Neuronal stem cell (in vitro differentiated cells): ENCODE data around the gene RBM22.
A peak's percentile ranks its signal among the peaks of the same experiment; 100 is the strongest.

Source experiments
- DNase-seq: peaks from one replicate; pipeline ENCODE4 v3.0.0-alpha.2; 2013; ENCODE audit warnings: low spot score
- H2AFZ ChIP-seq: one replicate; pipeline ENCODE4 v1.6.1; 2013; ENCODE audit warnings: mild to moderate bottlenecking, low read length, inconsistent platforms
- H2AK5ac ChIP-seq: 2 replicates; pipeline ENCODE4 v1.6.1; 2013; ENCODE audit warnings: low read depth, mild to moderate bottlenecking, inconsistent platforms, low read length, moderate library complexity, mixed read lengths
- H2BK120ac ChIP-seq: 2 replicates; pipeline ENCODE4 v1.6.1; 2013; ENCODE audit warnings: low read depth, mild to moderate bottlenecking, inconsistent platforms, low read length, moderate library complexity, mixed read lengths
- H2BK12ac ChIP-seq: one replicate; pipeline ENCODE4 v1.6.1; 2013; ENCODE audit warnings: low read length, inconsistent platforms
- H2BK15ac ChIP-seq: 2 replicates; pipeline ENCODE4 v1.6.1; 2013; ENCODE audit warnings: mild to moderate bottlenecking, low read length, inconsistent platforms, mixed read lengths
- H2BK5ac ChIP-seq: one replicate; pipeline ENCODE4 v1.6.1; 2013; ENCODE audit warnings: inconsistent platforms, mild to moderate bottlenecking, low read length, moderate library complexity
- H3K14ac ChIP-seq: one replicate; pipeline ENCODE4 v1.6.1; 2013; ENCODE audit warnings: low read length, inconsistent platforms
- H3K18ac ChIP-seq: 2 replicates; pipeline ENCODE4 v1.6.1; 2013; ENCODE audit warnings: low read length, inconsistent platforms
- H3K23ac ChIP-seq: 2 replicates; pipeline ENCODE4 v1.6.1; 2013; ENCODE audit warnings: low read depth, mild to moderate bottlenecking, mixed read lengths, low read length, inconsistent platforms; ENCODE audit not compliant: poor library complexity
- H3K27ac ChIP-seq: replicated peaks from 3 replicates; pipeline ENCODE4 v1.5.1; 2013; ENCODE audit warnings: low read length, inconsistent platforms
- H3K27me3 ChIP-seq, 3 experiments: 2 replicates each; pipeline ENCODE4 v1.6.1; 2013; ENCODE audit warnings: low read length in 3 of 3, mild to moderate bottlenecking in 2 of 3, inconsistent platforms in 1 of 3, low read depth in 1 of 3, mixed read lengths in 1 of 3, moderate library complexity in 1 of 3; ENCODE audit not compliant: control insufficient read depth in 3 of 3, insufficient read depth in 3 of 3
- H3K36me3 ChIP-seq, 2 donors: replicated peaks in 1 of 2; 2 replicates each; pipeline ENCODE4 v1.6.1; 2013; ENCODE audit warnings: low read length in 2 of 2; ENCODE audit not compliant: control insufficient read depth in 2 of 2, insufficient read depth in 2 of 2
- H3K4ac ChIP-seq: 2 replicates; pipeline ENCODE4 v1.6.1; 2013; ENCODE audit warnings: inconsistent platforms, mild to moderate bottlenecking, low read length, moderate library complexity
- H3K4me1 ChIP-seq, 2 donors: 1 replicate in 1 of 2; 2 replicates in 1 of 2; pipeline ENCODE4 v1.6.1; 2013; ENCODE audit warnings: low read length in 2 of 2, low read depth in 1 of 2; ENCODE audit not compliant: control insufficient read depth in 2 of 2, insufficient read depth in 1 of 2
- H3K4me2 ChIP-seq: one replicate; pipeline ENCODE4 v1.6.1; 2013; ENCODE audit warnings: mild to moderate bottlenecking, low read length, inconsistent platforms; ENCODE audit not compliant: insufficient read depth, poor library complexity, severe bottlenecking
- H3K4me3 ChIP-seq, 2 donors: 2 replicates each; pipeline ENCODE4 v1.5.1; 2013; ENCODE audit warnings: low read length in 2 of 2, mild to moderate bottlenecking in 2 of 2, inconsistent platforms in 1 of 2, moderate library complexity in 1 of 2
- H3K79me1 ChIP-seq: one replicate; pipeline ENCODE4 v1.6.1; 2013; ENCODE audit warnings: low read depth, mild to moderate bottlenecking, inconsistent platforms, low read length, moderate library complexity
- H3K9ac ChIP-seq: one replicate; pipeline ENCODE4 v1.6.1; 2013; ENCODE audit warnings: mild to moderate bottlenecking, low read depth, low read length, inconsistent platforms; ENCODE audit not compliant: poor library complexity
- H3K9me3 ChIP-seq, 2 donors: replicated peaks in 1 of 2; 2 replicates each; pipeline versions ENCODE3 to v1.6.1; 2013; ENCODE audit warnings: low read length in 2 of 2, mild to moderate bottlenecking in 2 of 2, inconsistent platforms in 1 of 2, low read depth in 1 of 2, mixed read lengths in 1 of 2, moderate library complexity in 1 of 2; ENCODE audit not compliant: control insufficient read depth in 2 of 2, insufficient read depth in 1 of 2
- H4K8ac ChIP-seq: one replicate; pipeline ENCODE4 v1.6.1; 2013; ENCODE audit warnings: low read depth, mild to moderate bottlenecking, inconsistent platforms, low read length, moderate library complexity
- H4K91ac ChIP-seq: one replicate; pipeline ENCODE4 v1.6.1; 2013; ENCODE audit warnings: low read length, low read depth, mild to moderate bottlenecking, inconsistent platforms; ENCODE audit not compliant: poor library complexity
- WGBS, 2 donors: extraction: QIAGEN DNeasy Blood & Tissue Kit; methylation state at CpG; one replicate each; pipeline ENCODE4 v1.1.7; 2013; ENCODE audit warnings: missing lambda C conversion rate in 2 of 2, mixed read lengths in 1 of 2; ENCODE audit not compliant: insufficient read length in 2 of 2, insufficient replicate concordance in 1 of 2; ENCODE audit errors: extremely low coverage in 2 of 2; 5-methylcytosine and 5-hydroxymethylcytosine counted together

Gene RBM22

GRCh38 chr5:150660108-150660831 is 40.6 kb downstream of the RBM22 start:
- DNase-seq: no peak
- no peak overlapping the region for H3K14ac ChIP-seq
- H2AFZ ChIP-seq: no peak overlapping the region
- no CpG with 5 or more reads among the region's 4 CpGs for WGBS, 2 donors
- H3K27ac ChIP-seq: peak overlapping the region; percentile 38
- H3K4me3 ChIP-seq: no peak overlapping the region
- no peak overlapping the region for H2BK5ac ChIP-seq
- H3K27me3 ChIP-seq: peaks cover 0 to 71% (median 0%) of the 10 kb centered on the region in 3 experiments
- no peaks in the 10 kb centered on the region for H3K79me1 ChIP-seq
- no peak overlapping the region for H3K23ac ChIP-seq
- H3K4me2 ChIP-seq: no peak overlapping the region
- peak overlapping the region; percentile 76 for H3K18ac ChIP-seq
- no peak overlapping the region for H2BK15ac ChIP-seq
- no peaks in the 10 kb centered on the region for H3K9me3 ChIP-seq
- H4K91ac ChIP-seq: no peak overlapping the region
- peaks cover 5 to 19% of the 10 kb centered on the region in 2 donors for H3K4me1 ChIP-seq
- no peaks in the 10 kb centered on the region for H3K36me3 ChIP-seq
- H2AK5ac ChIP-seq: peak overlapping the region; percentile 85
- H4K8ac ChIP-seq: no peak overlapping the region
- no peak overlapping the region for H2BK120ac ChIP-seq
- H3K9ac ChIP-seq: peak overlapping the region; percentile 73
- no peak overlapping the region for H2BK12ac ChIP-seq
- no peak overlapping the region for H3K4ac ChIP-seq

- Histone ChIP-seq H3K4ac (no peak overlapping the region), H3K79me1 (no peaks in the 10 kb centered on the region), H2BK5ac (no peak overlapping the region), H3K9me3 (no peaks in the 10 kb centered on the region), H3K23ac (no peak overlapping the region), H3K9ac (no peak overlapping the region), H3K4me1 (peaks cover 5 to 19% of the 10 kb centered on the region in 2 donors), H3K27me3 (peaks cover 0 to 65% (median 0%) of the 10 kb centered on the region in 3 experiments), H3K18ac (peak overlapping the region; percentile 63), H4K91ac (no peak overlapping the region), H3K14ac (no peak overlapping the region), H3K4me3 (no peak overlapping the region), H2BK12ac (no peak overlapping the region), H4K8ac (no peak overlapping the region), H3K4me2 (no peak overlapping the region), H3K27ac (no peak overlapping the region), H2BK120ac (no peak overlapping the region), H2BK15ac (peak overlapping the region; percentile 23), H2AK5ac (peak overlapping the region; percentile 85), H2AFZ (no peak overlapping the region), H3K36me3 (no peaks in the 10 kb centered on the region)
- no peak for DNase-seq
- WGBS, 2 donors: no CpG with 5 or more reads among the region's 11 CpGs
Measured at GRCh38 chr5:150659360-150660107, 41.3 kb downstream of the RBM22 start.

DNA sequence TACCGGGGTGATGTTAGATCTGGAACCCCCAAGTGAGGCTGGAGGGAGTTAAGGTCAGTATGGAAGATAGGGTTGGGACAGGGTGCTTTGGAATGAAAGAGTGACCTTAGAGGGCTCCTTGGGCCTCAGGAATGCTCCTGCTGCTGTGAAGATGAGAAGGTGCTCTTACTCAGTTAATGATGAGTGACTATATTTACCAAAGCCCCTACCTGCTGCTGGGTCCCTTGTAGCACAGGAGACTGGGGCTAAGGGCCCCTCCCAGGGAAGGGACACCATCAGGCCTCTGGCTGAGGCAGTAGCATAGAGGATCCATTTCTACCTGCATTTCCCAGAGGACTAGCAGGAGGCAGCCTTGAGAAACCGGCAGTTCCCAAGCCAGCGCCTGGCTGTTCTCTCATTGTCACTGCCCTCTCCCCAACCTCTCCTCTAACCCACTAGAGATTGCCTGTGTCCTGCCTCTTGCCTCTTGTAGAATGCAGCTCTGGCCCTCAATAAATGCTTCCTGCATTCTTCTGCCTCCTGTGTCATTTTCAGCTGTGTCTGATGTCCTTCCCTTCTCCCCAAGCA is 42.1 kb downstream of the RBM22 start:
- no peak for DNase-seq
- Histone ChIP-seq H3K4me1 (peaks cover 5 to 19% of the 10 kb centered on the region in 2 donors), H3K36me3 (no peaks in the 10 kb centered on the region), H3K27ac (no peak overlapping the region), H3K14ac (no peak overlapping the region), H2AFZ (no peak overlapping the region), H3K18ac (no peak overlapping the region), H3K4ac (no peak overlapping the region), H3K4me2 (no peak overlapping the region), H3K9ac (no peak overlapping the region), H2BK120ac (no peak overlapping the region), H2BK5ac (no peak overlapping the region), H3K4me3 (no peak overlapping the region), H4K8ac (no peak overlapping the region), H2BK15ac (no peak overlapping the region), H3K79me1 (no peaks in the 10 kb centered on the region), H4K91ac (no peak overlapping the region), H3K23ac (no peak overlapping the region), H2AK5ac (no peak overlapping the region), H2BK12ac (no peak overlapping the region), H3K27me3 (peaks cover 0 to 57% (median 0%) of the 10 kb centered on the region in 3 experiments), H3K9me3 (no peaks in the 10 kb centered on the region)
- no CpG with 5 or more reads among the region's 3 CpGs for WGBS, 2 donors

DNA sequence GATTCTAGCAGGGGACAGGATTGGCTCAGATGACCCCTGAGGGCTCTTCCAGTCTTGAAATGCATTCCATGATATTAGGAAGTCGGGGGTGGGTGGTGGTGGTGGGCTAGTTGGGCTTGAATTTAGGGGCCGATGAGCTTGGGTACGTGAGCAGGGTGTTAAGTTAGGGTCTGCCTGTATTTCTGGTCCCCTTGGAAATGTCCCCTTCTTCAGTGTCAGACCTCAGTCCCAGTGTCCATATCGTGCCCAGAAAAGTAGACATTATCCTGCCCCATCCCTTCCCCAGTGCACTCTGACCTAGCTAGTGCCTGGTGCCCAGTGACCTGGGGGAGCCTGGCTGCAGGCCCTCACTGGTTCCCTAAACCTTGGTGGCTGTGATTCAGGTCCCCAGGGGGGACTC is 42.7 kb downstream of the RBM22 start:
- Histone ChIP-seq H3K4me1 (peaks cover 5 to 19% of the 10 kb centered on the region in 2 donors), H2AFZ (no peak overlapping the region), H3K27ac (no peak overlapping the region), H3K9ac (no peak overlapping the region), H3K23ac (no peak overlapping the region), H3K14ac (no peak overlapping the region), H4K91ac (no peak overlapping the region), H3K18ac (no peak overlapping the region), H2BK12ac (no peak overlapping the region), H3K4ac (no peak overlapping the region), H3K79me1 (no peaks in the 10 kb centered on the region), H3K4me3 (no peak overlapping the region), H3K36me3 (no peaks in the 10 kb centered on the region), H2BK120ac (no peak overlapping the region), H2BK5ac (no peak overlapping the region), H2AK5ac (peak overlapping the region; percentile 9), H3K9me3 (no peaks in the 10 kb centered on the region), H3K27me3 (peaks cover 0 to 55% (median 0%) of the 10 kb centered on the region in 3 experiments), H2BK15ac (no peak overlapping the region), H4K8ac (no peak overlapping the region), H3K4me2 (no peak overlapping the region)
- no peak for DNase-seq
- no CpG with 5 or more reads among the region's 4 CpGs for WGBS, 2 donors
